HepG2 (cell line): ENCODE data around the gene TTC6. TPM values are rescaled to one million over a fixed set of nuclear protein-coding genes. Genes with fewer than 3 reads are reported as not detected.

Source experiments
- CBFB ChIP-seq: sonication (generic); formaldehyde crosslinking; IDR thresholded peaks from 2 replicates; pipeline ENCODE4 v1.4.0; 2020; ENCODE audit warnings: missing genetic modification reagents
- EEA1 ChIP-seq: sonication (generic); formaldehyde crosslinking; IDR thresholded peaks from 2 replicates; pipeline ENCODE4 v1.5.1; 2020; ENCODE audit warnings: mild to moderate bottlenecking, missing genetic modification reagents, borderline replicate concordance
- IRX3 ChIP-seq: sonication (generic); formaldehyde crosslinking; IDR thresholded peaks from 2 replicates; pipeline ENCODE4 v1.8.1; 2023; ENCODE audit warnings: mild to moderate bottlenecking, low read depth, missing genetic modification reagents, borderline replicate concordance
- MED1 ChIP-seq: sonication (generic); formaldehyde crosslinking; IDR thresholded peaks from 2 replicates; pipeline ENCODE4 v1.4.0; 2020; ENCODE audit warnings: missing genetic modification reagents
- NFKBIZ ChIP-seq: IDR thresholded peaks from 2 replicates; pipeline ENCODE4 v1.6.1; 2018; ENCODE audit warnings: missing genetic modification reagents, missing compliant biosample characterization
- REPIN1 ChIP-seq: sonication (generic); formaldehyde crosslinking; IDR thresholded peaks from 2 replicates; pipeline ENCODE4 v1.8.0; 2022; ENCODE audit warnings: missing genetic modification reagents, low read depth, mild to moderate bottlenecking, borderline replicate concordance
- SMC3 ChIP-seq: IDR thresholded peaks from 2 replicates; pipeline ENCODE4 v1.6.1; 2011; ENCODE audit warnings: low read length, improper control_type of control experiment
- YEATS2 ChIP-seq: sonication (generic); formaldehyde crosslinking; IDR thresholded peaks from 2 replicates; pipeline ENCODE4 v1.4.0; 2020; ENCODE audit warnings: missing genetic modification reagents, borderline replicate concordance
- ZBTB7B ChIP-seq: sonication (generic); formaldehyde crosslinking; IDR thresholded peaks from 2 replicates; pipeline ENCODE4 v1.4.0; 2020; ENCODE audit warnings: missing genetic modification reagents
- ZFAT ChIP-seq: sonication (generic); formaldehyde crosslinking; conservative IDR thresholded peaks from 2 replicates; pipeline ENCODE4 v1.8.1; 2023; ENCODE audit warnings: missing genetic modification reagents, inconsistent platforms
- ZNF232 ChIP-seq: sonication (generic); formaldehyde crosslinking; IDR thresholded peaks from 2 replicates; pipeline ENCODE4 v1.4.0; 2020; ENCODE audit warnings: missing genetic modification reagents, borderline replicate concordance
- ZNF703 ChIP-seq: sonication (generic); formaldehyde crosslinking; IDR thresholded peaks from 2 replicates; pipeline ENCODE4 v1.5.1; 2020; ENCODE audit warnings: missing genetic modification reagents, mild to moderate bottlenecking, moderate library complexity, borderline replicate concordance
- polyA plus RNA-seq, 8 experiments: library from polyadenylated mRNA; depleted of rRNA in 3 of 8; stranded (reverse) in 7 of 8; unstranded in 1 of 8; fragments of >200 nt; fragmentation: Illumina TruSeq in 4 of 8; extraction: Trizol in 4 of 8; gene quantifications; 2 replicates each; pipeline versions ENCODE4 v1.2.1 to v1.2.3, GENCODE V29; 2011 to 2016; ENCODE audit warnings: low read depth in 4 of 8, missing spikeins in 1 of 8, mixed read lengths in 1 of 8; ENCODE audit not compliant: insufficient read depth in 1 of 8
- total RNA-seq, 5 experiments: library from RNA; depleted of rRNA; stranded (reverse); fragments of >200 nt; fragmentation: Illumina TruSeq; extraction: Trizol; gene quantifications; 2 replicates each; pipeline ENCODE4 v1.2.3, GENCODE V29; 2016; ENCODE audit warnings: low read depth in 1 of 5
- TF ChIP-seq, protein P1 (sequence below): sonication (generic); formaldehyde crosslinking; IDR thresholded peaks from 2 replicates; pipeline ENCODE4 v1.4.0; 2020; ENCODE audit warnings: low read depth, missing genetic modification reagents
- TF ChIP-seq, protein P2 (sequence below): sonication (generic); formaldehyde crosslinking; IDR thresholded peaks from 2 replicates; pipeline ENCODE4 v1.8.1; 2023; ENCODE audit warnings: mild to moderate bottlenecking, inconsistent platforms, moderate library complexity, missing genetic modification reagents, borderline replicate concordance
- TF ChIP-seq, protein P3 (sequence below): IDR thresholded peaks from 2 replicates; pipeline ENCODE4 v1.6.1; 2016; ENCODE audit warnings: missing compliant biosample characterization, missing genetic modification reagents, borderline replicate concordance
- TF ChIP-seq, protein P4 (sequence below): conservative IDR thresholded peaks from 2 replicates; pipeline ENCODE4 v1.6.1; 2018; ENCODE audit warnings: missing genetic modification reagents

TTC6 gene
- total and polyA plus RNA-seq, 2 of the 13 experiments (the other 11 are each of a cell fraction or from before 2014, with no cell fraction given): 9.3 to 27.4 TPM

DNA sequence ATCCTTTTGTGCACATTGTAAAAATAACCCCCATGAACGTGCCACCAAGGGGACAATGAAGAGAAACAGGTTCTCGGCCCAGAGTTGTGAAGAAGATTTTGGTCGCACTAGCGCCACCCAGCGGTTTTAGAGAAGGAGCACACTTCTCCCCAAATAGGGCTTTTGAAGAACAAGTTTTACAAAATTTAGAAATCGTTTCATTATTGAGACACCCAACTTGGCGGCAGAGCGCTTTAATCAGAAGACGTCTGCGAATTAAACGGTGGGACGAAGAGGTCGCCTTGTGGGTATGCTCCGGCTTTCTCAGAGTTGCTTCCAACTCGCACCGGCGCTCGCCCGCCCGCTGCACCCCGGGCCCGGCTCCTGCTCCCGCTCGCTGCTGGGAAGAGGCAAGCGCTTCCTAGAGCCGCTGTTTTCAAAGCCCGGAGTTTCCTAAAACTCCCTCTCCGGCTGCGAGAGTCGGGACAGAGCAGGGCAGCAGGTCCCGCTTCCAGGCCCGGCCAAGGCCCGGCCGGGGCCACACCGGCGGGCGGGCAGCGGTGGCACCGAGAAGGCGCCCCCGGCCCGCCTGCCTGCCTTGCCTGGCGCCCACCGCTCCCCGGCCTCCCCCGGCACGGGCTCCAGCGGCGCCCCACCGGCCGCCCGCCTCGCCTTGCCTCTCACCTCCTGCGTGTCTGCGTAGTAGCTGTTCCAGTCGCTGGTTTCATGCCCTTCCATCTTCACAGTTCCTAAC is 1.0 kb upstream of the TTC6 start (continued):
- TF ChIP-seq, protein P1, sequence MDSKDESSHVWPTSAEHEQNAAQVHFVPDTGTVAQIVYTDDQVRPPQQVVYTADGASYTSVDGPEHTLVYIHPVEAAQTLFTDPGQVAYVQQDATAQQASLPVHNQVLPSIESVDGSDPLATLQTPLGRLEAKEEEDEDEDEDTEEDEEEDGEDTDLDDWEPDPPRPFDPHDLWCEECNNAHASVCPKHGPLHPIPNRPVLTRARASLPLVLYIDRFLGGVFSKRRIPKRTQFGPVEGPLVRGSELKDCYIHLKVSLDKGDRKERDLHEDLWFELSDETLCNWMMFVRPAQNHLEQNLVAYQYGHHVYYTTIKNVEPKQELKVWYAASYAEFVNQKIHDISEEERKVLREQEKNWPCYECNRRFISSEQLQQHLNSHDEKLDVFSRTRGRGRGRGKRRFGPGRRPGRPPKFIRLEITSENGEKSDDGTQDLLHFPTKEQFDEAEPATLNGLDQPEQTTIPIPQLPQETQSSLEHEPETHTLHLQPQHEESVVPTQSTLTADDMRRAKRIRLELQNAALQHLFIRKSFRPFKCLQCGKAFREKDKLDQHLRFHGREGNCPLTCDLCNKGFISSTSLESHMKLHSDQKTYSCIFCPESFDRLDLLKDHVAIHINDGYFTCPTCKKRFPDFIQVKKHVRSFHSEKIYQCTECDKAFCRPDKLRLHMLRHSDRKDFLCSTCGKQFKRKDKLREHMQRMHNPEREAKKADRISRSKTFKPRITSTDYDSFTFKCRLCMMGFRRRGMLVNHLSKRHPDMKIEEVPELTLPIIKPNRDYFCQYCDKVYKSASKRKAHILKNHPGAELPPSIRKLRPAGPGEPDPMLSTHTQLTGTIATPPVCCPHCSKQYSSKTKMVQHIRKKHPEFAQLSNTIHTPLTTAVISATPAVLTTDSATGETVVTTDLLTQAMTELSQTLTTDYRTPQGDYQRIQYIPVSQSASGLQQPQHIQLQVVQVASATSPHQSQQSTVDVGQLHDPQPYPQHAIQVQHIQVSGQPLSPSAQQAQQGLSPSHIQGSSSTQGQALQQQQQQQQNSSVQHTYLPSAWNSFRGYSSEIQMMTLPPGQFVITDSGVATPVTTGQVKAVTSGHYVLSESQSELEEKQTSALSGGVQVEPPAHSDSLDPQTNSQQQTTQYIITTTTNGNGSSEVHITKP (CRISPR knock-in tag): peak; percentile 29; the same call in 1 of the 2 replicates
- no peak; the same call in none of the 2 replicates for TF ChIP-seq NFKBIZ
- TF ChIP-seq, protein P2, sequence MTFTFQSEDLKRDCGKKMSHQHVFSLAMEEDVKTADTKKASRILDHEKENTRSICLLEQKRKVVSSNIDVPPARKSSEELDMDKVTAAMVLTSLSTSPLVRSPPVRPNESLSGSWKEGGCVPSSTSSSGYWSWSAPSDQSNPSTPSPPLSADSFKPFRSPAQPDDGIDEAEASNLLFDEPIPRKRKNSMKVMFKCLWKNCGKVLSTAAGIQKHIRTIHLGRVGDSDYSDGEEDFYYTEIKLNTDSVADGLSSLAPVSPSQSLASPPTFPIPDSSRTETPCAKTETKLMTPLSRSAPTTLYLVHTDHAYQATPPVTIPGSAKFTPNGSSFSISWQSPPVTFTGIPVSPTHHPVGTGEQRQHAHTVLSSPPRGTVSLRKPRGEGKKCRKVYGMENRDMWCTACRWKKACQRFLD (CRISPR knock-in tag): 0 out of 2 replicates have a peak, but pooled peaks have one; percentile 62
- TF ChIP-seq ZBTB7B (CRISPR knock-in tag): 0 out of 2 replicates have a peak, but pooled peaks have one; percentile 25
- TF ChIP-seq MED1 (CRISPR knock-in tag): peak; percentile 77
- TF ChIP-seq ZNF703 (CRISPR knock-in tag): no peak; the same call in 1 of the 2 replicates
- no peak; the same call in 1 of the 2 replicates for TF ChIP-seq EEA1 (CRISPR knock-in tag)
- TF ChIP-seq CBFB: no peak
- TF ChIP-seq, protein P3, sequence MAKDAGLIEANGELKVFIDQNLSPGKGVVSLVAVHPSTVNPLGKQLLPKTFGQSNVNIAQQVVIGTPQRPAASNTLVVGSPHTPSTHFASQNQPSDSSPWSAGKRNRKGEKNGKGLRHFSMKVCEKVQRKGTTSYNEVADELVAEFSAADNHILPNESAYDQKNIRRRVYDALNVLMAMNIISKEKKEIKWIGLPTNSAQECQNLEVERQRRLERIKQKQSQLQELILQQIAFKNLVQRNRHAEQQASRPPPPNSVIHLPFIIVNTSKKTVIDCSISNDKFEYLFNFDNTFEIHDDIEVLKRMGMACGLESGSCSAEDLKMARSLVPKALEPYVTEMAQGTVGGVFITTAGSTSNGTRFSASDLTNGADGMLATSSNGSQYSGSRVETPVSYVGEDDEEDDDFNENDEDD (CRISPR knock-in tag): peak; percentile 68; the same call in 1 of the 2 replicates
- TF ChIP-seq IRX3 (CRISPR knock-in tag): peak; percentile 73
- TF ChIP-seq ZNF232 (CRISPR knock-in tag): peak; percentile 53; the same call in 1 of the 2 replicates
- TF ChIP-seq YEATS2 (CRISPR knock-in tag): peak; percentile 52; the same call in 1 of the 2 replicates
- peak; percentile 25; the same call in 1 of the 2 replicates for TF ChIP-seq ZFAT
- TF ChIP-seq REPIN1 (CRISPR knock-in tag): peak; percentile 88; the same call in 1 of the 2 replicates
- TF ChIP-seq, protein P4, sequence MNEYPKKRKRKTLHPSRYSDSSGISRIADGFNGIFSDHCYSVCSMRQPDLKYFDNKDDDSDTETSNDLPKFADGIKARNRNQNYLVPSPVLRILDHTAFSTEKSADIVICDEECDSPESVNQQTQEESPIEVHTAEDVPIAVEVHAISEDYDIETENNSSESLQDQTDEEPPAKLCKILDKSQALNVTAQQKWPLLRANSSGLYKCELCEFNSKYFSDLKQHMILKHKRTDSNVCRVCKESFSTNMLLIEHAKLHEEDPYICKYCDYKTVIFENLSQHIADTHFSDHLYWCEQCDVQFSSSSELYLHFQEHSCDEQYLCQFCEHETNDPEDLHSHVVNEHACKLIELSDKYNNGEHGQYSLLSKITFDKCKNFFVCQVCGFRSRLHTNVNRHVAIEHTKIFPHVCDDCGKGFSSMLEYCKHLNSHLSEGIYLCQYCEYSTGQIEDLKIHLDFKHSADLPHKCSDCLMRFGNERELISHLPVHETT: 0 out of 2 replicates have a peak, but pooled peaks have one; percentile 15
- TF ChIP-seq SMC3: peak; percentile 99
